COLO829 (cell line): ENCODE results near the gene ALS2CL.
A peak's percentile ranks its signal among the peaks of the same experiment; 100 is the strongest.
"Not testable (repeated sequence)": the region's sequence is repeated elsewhere in the genome, so short reads cannot be mapped to it uniquely, and the experiment has no call there.

Experiments used
- DNase-seq: peaks from one replicate; pipeline ENCODE4 v3.0.0; 2012; ENCODE audit warnings: low spot score

ALS2CL gene

GRCh38 chr3:46693038-46693891 is at the start of gene ALS2CL:
TSS of gene ALS2CL (minus strand) at chr3:46693679. CDS start at chr3:46689440, 4,239 bp downstream.
- DNase-seq, result peak; percentile 32

GRCh38 chr3:46742992-46743585 is 49.6 kb upstream of the ALS2CL start:
- no peak for DNase-seq

GRCh38 chr3:46739565-46739964 is 46.1 kb upstream of the ALS2CL start:
- DNase-seq, result not testable (repeated sequence)

- DNase-seq, result no peak
These were observed 43.9 kb upstream of the ALS2CL start for GRCh38 chr3:46737329-46737731.

GRCh38 chr3:46736006-46736872 is 42.8 kb upstream of the ALS2CL start:
- no peak for DNase-seq

GRCh38 chr3:46734773-46735172 is 41.3 kb upstream of the ALS2CL start:
- no peak for DNase-seq

GRCh38 chr3:46733026-46733800 is 39.7 kb upstream of the ALS2CL start:
- no peak for DNase-seq

- no peak for DNase-seq
These were observed 38.3 kb upstream of the ALS2CL start for GRCh38 chr3:46731795-46732194.

- no peak for DNase-seq
These were observed 37.3 kb upstream of the ALS2CL start for GRCh38 chr3:46730819-46731218.

GRCh38 chr3:46729038-46729437 is 35.6 kb upstream of the ALS2CL start:
- no peak for DNase-seq

- no peak for DNase-seq
These were observed 32.3 kb upstream of the ALS2CL start for GRCh38 chr3:46725621-46726314.

GRCh38 chr3:46724424-46724823 is 30.9 kb upstream of the ALS2CL start:
- DNase-seq, result no peak

GRCh38 chr3:46722443-46722842 is 29.0 kb upstream of the ALS2CL start:
- DNase-seq, result no peak

- DNase-seq, result no peak
These were observed 27.5 kb upstream of the ALS2CL start for GRCh38 chr3:46721009-46721408.

GRCh38 chr3:46719735-46720271 is 26.3 kb upstream of the ALS2CL start:
- DNase-seq, result no peak

GRCh38 chr3:46719044-46719565 is 25.6 kb upstream of the ALS2CL start:
- no peak for DNase-seq

- DNase-seq, result peak; percentile 33
These were observed 24.2 kb upstream of the ALS2CL start, which contains the start of gene PRSS50 for GRCh38 chr3:46717447-46718231. TSS of gene PRSS50 (minus strand) at chr3:46717869. CDS start at chr3:46717824, 45 bp downstream.

- no peak for DNase-seq
These were observed 23.3 kb upstream of the ALS2CL start for GRCh38 chr3:46716461-46717441.
